B cell (primary cell): ENCODE measurements around the gene SMYD2. TPM values are rescaled to one million over a fixed set of nuclear protein-coding genes. Genes with fewer than 3 reads are reported as not detected.

Experiments
- ATAC-seq: fragments of 200-7000 bp; cut with Tn5 transposase; one replicate; pipeline ENCODE4 v1.10.0; 2021; ENCODE audit warnings: low read depth, mild to moderate bottlenecking, moderate number of reproducible peaks, moderate library complexity
- CTCF ChIA-PET: fragments of 350-600 bp; sonication (Branson Sonifier 250); formaldehyde crosslinking; loops from one replicate; lab custom pipeline; 2021; ENCODE audit warnings: antibody characterized with exemption, inconsistent platforms; lab: Charles Lee
- POLR2A ChIA-PET: fragments of 350-600 bp; sonication (Branson Sonifier 250); formaldehyde crosslinking; loops from one replicate; lab custom pipeline; 2021; ENCODE audit warnings: antibody characterized with exemption; lab: Charles Lee
- DNase-seq: peaks from one replicate; pipeline ENCODE4 v3.0.0; 2013
- H2AFZ ChIP-seq: 2 replicates; pipeline ENCODE4 v1.6.1; 2012; ENCODE audit warnings: mild to moderate bottlenecking, low read depth, low read length; ENCODE audit not compliant: insufficient read depth, poor library complexity, severe bottlenecking
- H3K27ac ChIP-seq, 2 donors: 1 replicate in 1 of 2; 2 replicates in 1 of 2; pipeline ENCODE4 v1.5.1; 2012 to 2013; ENCODE audit warnings: low read length in 2 of 2, mild to moderate bottlenecking in 2 of 2, moderate library complexity in 1 of 2
- H3K27me3 ChIP-seq, 4 experiments: fragments of 200-600 bp in 1 of 4; sonication (generic) in 1 of 4; replicated peaks in 1 of 4; 1 replicate in 2 of 4; 2 replicates in 2 of 4; pipeline versions ENCODE4 v1.6.1 to v1.7.0; 2013 to 2016; ENCODE audit warnings: low read length in 3 of 4, mild to moderate bottlenecking in 2 of 4, mixed read lengths in 1 of 4, moderate library complexity in 1 of 4; ENCODE audit not compliant: insufficient read depth in 4 of 4, control insufficient read depth in 3 of 4; ENCODE audit errors: control extremely low read depth in 1 of 4
- H3K36me3 ChIP-seq, 2 experiments: replicated peaks in 1 of 2; 1 replicate in 1 of 2; 2 replicates in 1 of 2; pipeline versions ENCODE4 v1.6.1 to v1.7.1; 2013; ENCODE audit warnings: low read length in 1 of 2; ENCODE audit not compliant: insufficient read depth in 2 of 2, control insufficient read depth in 1 of 2; ENCODE audit errors: control extremely low read depth in 1 of 2, extremely low read depth in 1 of 2
- H3K4me1 ChIP-seq, 2 donors: fragments of 200-600 bp in 1 of 2; sonication (generic) in 1 of 2; 1 replicate in 1 of 2; 2 replicates in 1 of 2; pipeline versions ENCODE4 v1.5.1 to v1.6.1; 2013 to 2017; ENCODE audit warnings: low read length in 2 of 2; ENCODE audit not compliant: control insufficient read depth in 2 of 2, insufficient read depth in 2 of 2
- H3K4me2 ChIP-seq: replicated peaks from 2 replicates; pipeline ENCODE3; 2012; ENCODE audit warnings: mild to moderate bottlenecking, low read depth, low read length; ENCODE audit not compliant: poor library complexity, severe bottlenecking
- H3K4me3 ChIP-seq, 5 experiments: fragments of 200-600 bp in 1 of 5; sonication (generic) in 1 of 5; 1 replicate in 3 of 5; 2 replicates in 2 of 5; pipeline versions ENCODE4 v1.5.1 to v1.7.0; 2011 to 2016; ENCODE audit warnings: low read length in 4 of 5, mild to moderate bottlenecking in 4 of 5, low read depth in 2 of 5, control low read depth in 1 of 5, moderate library complexity in 1 of 5; ENCODE audit not compliant: insufficient read depth in 1 of 5; ENCODE audit errors: control extremely low read depth in 1 of 5, extremely low read depth in 1 of 5
- H3K79me2 ChIP-seq: fragments of 200-600 bp; sonication (generic); one replicate; pipeline ENCODE4 v1.6.0; 2016; ENCODE audit warnings: low read length; ENCODE audit not compliant: control insufficient read depth, insufficient read depth
- H3K9ac ChIP-seq: fragments of 200-600 bp; sonication (generic); 2 replicates; pipeline ENCODE4 v1.6.1; 2017; ENCODE audit warnings: mild to moderate bottlenecking, low read length, moderate library complexity
- H3K9me3 ChIP-seq, 3 donors: one replicate each; pipeline versions ENCODE4 v1.6.1 to v1.7.1; 2013; ENCODE audit warnings: low read length in 2 of 3; ENCODE audit not compliant: control insufficient read depth in 2 of 3, insufficient read depth in 1 of 3; ENCODE audit errors: control extremely low read depth in 1 of 3
- H4K20me1 ChIP-seq: 2 replicates; pipeline ENCODE4 v1.6.0; 2012; ENCODE audit warnings: mild to moderate bottlenecking, low read length; ENCODE audit not compliant: insufficient read depth, control insufficient read depth, poor library complexity, severe bottlenecking
- H3K27ac Mint-ChIP-seq: one replicate; pipeline ENCODE4 v1.8.0; 2021; ENCODE audit warnings: mixed read lengths
- H3K27me3 Mint-ChIP-seq: one replicate; pipeline ENCODE4 v1.8.0; 2021; ENCODE audit warnings: mixed read lengths
- H3K4me1 Mint-ChIP-seq: one replicate; pipeline ENCODE4 v1.8.0; 2021; ENCODE audit warnings: mixed read lengths
- H3K4me3 Mint-ChIP-seq: one replicate; pipeline ENCODE4 v1.8.0; 2021; ENCODE audit warnings: mixed read lengths
- H3K9me3 Mint-ChIP-seq: one replicate; pipeline ENCODE4 v1.8.0; 2022; ENCODE audit warnings: mixed read lengths; ENCODE audit not compliant: insufficient read depth
- EZH2 ChIP-seq: IDR thresholded peaks from 2 replicates; pipeline ENCODE4 v1.6.1; 2012; ENCODE audit warnings: borderline replicate concordance, low read depth, mild to moderate bottlenecking, moderate library complexity, low read length; ENCODE audit not compliant: insufficient read depth, poor library complexity, severe bottlenecking
- WGBS: methylation state at CpG from one replicate; pipeline ENCODE4 v1.1.5; 2013; ENCODE audit warnings: missing lambda C conversion rate; ENCODE audit not compliant: insufficient coverage; 5-methylcytosine and 5-hydroxymethylcytosine counted together
- intact Hi-C: fragments of 100-400 bp; cut with micrococcal nuclease; formaldehyde crosslinking; loops from one replicate; pipeline ENCODE4 v1.10.0; 2022
- polyA plus RNA-seq: library from polyadenylated mRNA; depleted of rRNA; stranded (reverse); fragments of >200 nt; gene quantifications from 2 replicates; pipeline ENCODE4 v1.2.3, GENCODE V29; 2012
- total RNA-seq, 2 donors: library from RNA; stranded (reverse); fragments of 120-200 nt in 1 of 2; gene quantifications; 1 replicate in 1 of 2; 2 replicates in 1 of 2; pipeline versions ENCODE4 v1.2.3 to v1.2.4, GENCODE V29; 2013 to 2022
- TF ChIP-seq, protein P1 (sequence below): fragments of 200-600 bp; IDR thresholded peaks from one replicate; pipeline ENCODE4 v1.8.0; 2022; ENCODE audit warnings: antibody characterized with exemption, mild to moderate bottlenecking

The SMYD2 gene
- total and polyA plus RNA-seq, 2 donors (not counting 1 experiment from before 2014, with no cell fraction given): 21.2 to 29.1 TPM

DNA sequence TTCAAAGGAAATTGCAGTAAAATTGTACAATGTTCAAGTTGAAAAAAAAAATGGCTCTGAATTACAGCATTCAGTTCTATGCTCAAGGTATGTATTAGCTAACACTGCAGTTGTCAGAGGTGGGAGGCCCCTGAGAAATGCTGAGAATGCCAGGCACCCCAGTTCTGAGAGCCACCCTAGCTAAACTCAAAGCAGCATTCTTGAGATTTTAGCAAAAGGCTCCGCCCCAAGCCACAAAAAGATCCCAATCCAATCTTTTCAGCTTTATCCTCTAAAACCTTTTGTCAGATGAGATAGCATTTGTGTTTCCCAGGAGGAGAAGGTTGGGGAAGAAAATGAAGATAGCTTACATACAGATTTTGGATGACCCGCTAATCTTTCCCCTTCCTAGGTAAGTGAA, 68.8 kb downstream of the SMYD2 start:
- no peak for ATAC-seq
- no peak for TF ChIP-seq EZH2
- TF ChIP-seq, protein P1, sequence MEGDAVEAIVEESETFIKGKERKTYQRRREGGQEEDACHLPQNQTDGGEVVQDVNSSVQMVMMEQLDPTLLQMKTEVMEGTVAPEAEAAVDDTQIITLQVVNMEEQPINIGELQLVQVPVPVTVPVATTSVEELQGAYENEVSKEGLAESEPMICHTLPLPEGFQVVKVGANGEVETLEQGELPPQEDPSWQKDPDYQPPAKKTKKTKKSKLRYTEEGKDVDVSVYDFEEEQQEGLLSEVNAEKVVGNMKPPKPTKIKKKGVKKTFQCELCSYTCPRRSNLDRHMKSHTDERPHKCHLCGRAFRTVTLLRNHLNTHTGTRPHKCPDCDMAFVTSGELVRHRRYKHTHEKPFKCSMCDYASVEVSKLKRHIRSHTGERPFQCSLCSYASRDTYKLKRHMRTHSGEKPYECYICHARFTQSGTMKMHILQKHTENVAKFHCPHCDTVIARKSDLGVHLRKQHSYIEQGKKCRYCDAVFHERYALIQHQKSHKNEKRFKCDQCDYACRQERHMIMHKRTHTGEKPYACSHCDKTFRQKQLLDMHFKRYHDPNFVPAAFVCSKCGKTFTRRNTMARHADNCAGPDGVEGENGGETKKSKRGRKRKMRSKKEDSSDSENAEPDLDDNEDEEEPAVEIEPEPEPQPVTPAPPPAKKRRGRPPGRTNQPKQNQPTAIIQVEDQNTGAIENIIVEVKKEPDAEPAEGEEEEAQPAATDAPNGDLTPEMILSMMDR: no peak
- Histone ChIP-seq H4K20me1 (no peaks in the 10 kb centered on the region), H2AFZ (no peak overlapping the region), H3K27me3 (no peaks in the 10 kb centered on the region), H3K4me2 (no peak overlapping the region), H3K27ac (no peak overlapping the region), H3K4me1 (no peaks in the 10 kb centered on the region), H3K4me3 (no peak overlapping the region), H3K9ac (no peak overlapping the region), H3K9me3 (peaks cover 0 to 3% (median 0%) of the 10 kb centered on the region in 3 donors), H3K36me3 (no peaks in the 10 kb centered on the region), H3K79me2 (no peaks in the 10 kb centered on the region)
- DNase-seq: no peak
- intact Hi-C loops: no loop called here
- H3K9me3 Mint-ChIP-seq: peaks cover 2% of the 10 kb centered on the region
- no CpG with 5 or more reads among the region's 2 CpGs for WGBS
- no peak overlapping the region for H3K4me3 Mint-ChIP-seq
- H3K4me1 Mint-ChIP-seq: no peaks in the 10 kb centered on the region
- POLR2A ChIA-PET: no interaction called here
- CTCF ChIA-PET: interaction anchor here (0.6 to 1.0 kb wide), 2 partner anchors 18 to 21 kb away, joined by 3 to 5 read pairs; no protein-coding TSS in a partner anchor
- H3K27me3 Mint-ChIP-seq: peaks cover 6% of the 10 kb centered on the region
- no peak overlapping the region for H3K27ac Mint-ChIP-seq

DNA sequence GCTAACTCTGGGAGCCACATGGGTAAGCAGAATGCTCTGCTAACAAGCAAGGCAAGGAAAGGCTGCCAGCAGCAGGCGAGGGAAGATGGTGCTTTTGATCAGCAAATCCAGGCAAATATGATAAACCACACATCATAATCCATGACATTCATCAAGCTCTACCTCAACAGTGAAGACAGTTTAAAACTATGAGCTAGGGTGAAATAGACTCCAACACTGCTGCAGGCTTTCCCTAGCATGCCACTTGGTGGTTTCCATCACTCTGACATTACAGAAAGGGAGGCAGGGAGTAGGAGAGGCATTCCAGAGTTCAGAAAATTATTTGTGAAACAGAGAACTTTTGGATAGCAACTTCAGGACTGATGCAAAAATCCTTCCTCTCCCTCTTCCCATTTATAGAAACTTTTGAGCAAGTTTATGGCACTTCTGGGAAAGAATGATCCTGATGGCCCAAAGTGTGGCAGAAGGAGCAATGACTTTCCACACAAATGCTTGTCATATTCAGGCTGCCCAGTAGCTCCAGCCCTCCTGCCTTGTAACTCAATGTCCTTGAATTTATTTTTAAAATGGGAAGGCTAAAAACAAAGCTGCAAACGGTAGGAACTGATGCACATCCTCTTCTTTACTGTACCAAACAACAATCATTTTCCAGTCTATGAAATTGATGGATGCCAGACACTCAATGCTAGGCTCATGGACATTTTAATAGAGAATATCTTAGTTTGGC, 70.8 kb downstream of the SMYD2 start:
- ChIA-PET CTCF (interaction anchor here (1.1 to 1.3 kb wide), 3 partner anchors 12 to 23 kb away, joined by 4 to 6 read pairs (median 4); no protein-coding TSS in a partner anchor), POLR2A (no interaction called here)
- Histone ChIP-seq H3K9me3 (no peaks in the 10 kb centered on the region), H3K4me1 (no peaks in the 10 kb centered on the region), H3K36me3 (no peaks in the 10 kb centered on the region), H3K27me3 (no peaks in the 10 kb centered on the region), H3K4me3 (no peak overlapping the region), H3K9ac (no peak overlapping the region), H2AFZ (no peak overlapping the region), H3K4me2 (no peak overlapping the region), H3K79me2 (no peaks in the 10 kb centered on the region), H4K20me1 (no peaks in the 10 kb centered on the region), H3K27ac (no peak overlapping the region)
- WGBS: no CpG with 5 or more reads among the region's 2 CpGs
- Mint-ChIP-seq H3K27ac (no peak overlapping the region), H3K9me3 (no peaks in the 10 kb centered on the region), H3K4me1 (no peaks in the 10 kb centered on the region), H3K27me3 (peaks cover 21% of the 10 kb centered on the region), H3K4me3 (no peak overlapping the region)
- intact Hi-C loops: no loop called here
- DNase-seq (no peak), ATAC-seq (no peak)
- TF ChIP-seq, protein P1: no peak
- no peak for TF ChIP-seq EZH2
